WTC11 (cell line): Measurements from ENCODE around the gene TDRD10. TPM values are rescaled to one million over a fixed set of nuclear protein-coding genes. Genes with fewer than 3 reads are reported as not detected.

Experiments
- ATAC-seq: fragments of 200-7000 bp; cut with Tn5 transposase; 2 replicates; pipeline ENCODE4 v1.10.0; 2021; ENCODE audit warnings: mild to moderate bottlenecking, moderate library complexity
- CTCF ChIA-PET: fragments of 300-600 bp; sonication (Branson Sonifier 250); formaldehyde crosslinking; loops from one replicate; lab custom pipeline; 2021; ENCODE audit warnings: antibody characterized with exemption; lab: Charles Lee
- POLR2A ChIA-PET: fragments of 350-600 bp; sonication (Branson Sonifier 250); formaldehyde crosslinking; loops from one replicate; lab custom pipeline; 2021; ENCODE audit warnings: antibody characterized with exemption; lab: Charles Lee
- DNase-seq: peaks from one replicate; pipeline ENCODE4 v3.0.0; 2021; ENCODE audit warnings: low spot score
- H3K27ac Mint-ChIP-seq: 2 replicates; pipeline ENCODE4 v1.8.0; 2021; ENCODE audit warnings: mixed read lengths
- H3K27me3 Mint-ChIP-seq: 2 replicates; pipeline ENCODE4 v1.8.0; 2021; ENCODE audit warnings: low read depth, mild to moderate bottlenecking, moderate library complexity, mixed read lengths
- H3K36me3 Mint-ChIP-seq: 2 replicates; pipeline ENCODE4 v1.8.0; 2021; ENCODE audit warnings: mixed read lengths
- H3K4me1 Mint-ChIP-seq: 2 replicates; pipeline ENCODE4 v1.8.0; 2022; ENCODE audit warnings: mixed read lengths
- H3K4me3 Mint-ChIP-seq: 2 replicates; pipeline ENCODE4 v1.8.0; 2021; ENCODE audit warnings: mild to moderate bottlenecking, moderate library complexity, mixed read lengths
- H3K9me3 Mint-ChIP-seq: 2 replicates; pipeline ENCODE4 v1.8.0; 2021; ENCODE audit warnings: mixed read lengths
- CTCF ChIP-seq: fragments of 200-600 bp; IDR thresholded peaks from 2 replicates; pipeline ENCODE4 v1.8.0; 2022; ENCODE audit warnings: antibody characterized with exemption
- EMX1 ChIP-seq: fragments of 250-450 bp; sonication (Bioruptor Pico); IDR thresholded peaks from 2 replicates; pipeline ENCODE4 v1.8.0; 2021; ENCODE audit warnings: mild to moderate bottlenecking
- GRHL2 ChIP-seq: fragments of 250-450 bp; sonication (Bioruptor Pico); IDR thresholded peaks from 2 replicates; pipeline ENCODE4 v1.8.0; 2022; ENCODE audit warnings: mild to moderate bottlenecking, moderate library complexity; ENCODE audit not compliant: insufficient replicate concordance, severe bottlenecking
- HMGXB4 ChIP-seq: sonication (generic); formaldehyde crosslinking; IDR thresholded peaks from 2 replicates; pipeline ENCODE4 v1.8.1; 2023; ENCODE audit warnings: mild to moderate bottlenecking, moderate library complexity, missing genetic modification reagents
- JUN ChIP-seq: sonication (generic); formaldehyde crosslinking; IDR thresholded peaks from 2 replicates; pipeline ENCODE4 v1.8.0; 2023; ENCODE audit warnings: mild to moderate bottlenecking, missing genetic modification reagents
- KAT7 ChIP-seq: sonication (generic); formaldehyde crosslinking; IDR thresholded peaks from 2 replicates; pipeline ENCODE4 v1.8.1; 2023; ENCODE audit warnings: missing genetic modification reagents, mild to moderate bottlenecking, borderline replicate concordance
- MLX ChIP-seq: sonication (generic); formaldehyde crosslinking; IDR thresholded peaks from 2 replicates; pipeline ENCODE4 v1.8.1; 2023; ENCODE audit warnings: mild to moderate bottlenecking, missing genetic modification reagents, moderate library complexity
- OVOL2 ChIP-seq: fragments of 250-450 bp; sonication (Bioruptor Pico); IDR thresholded peaks from 2 replicates; pipeline ENCODE4 v1.9.0; 2021; ENCODE audit warnings: mild to moderate bottlenecking, borderline replicate concordance
- PRRX2 ChIP-seq: fragments of 250-450 bp; sonication (Bioruptor Pico); IDR thresholded peaks from 2 replicates; pipeline ENCODE4 v1.8.0; 2021; ENCODE audit warnings: mild to moderate bottlenecking
- USF2 ChIP-seq: sonication (generic); formaldehyde crosslinking; IDR thresholded peaks from 2 replicates; pipeline ENCODE4 v1.8.1; 2023; ENCODE audit warnings: mild to moderate bottlenecking, missing genetic modification reagents, moderate library complexity
- ZNF232 ChIP-seq: sonication (generic); formaldehyde crosslinking; IDR thresholded peaks from 2 replicates; pipeline ENCODE4 v1.8.0; 2022; ENCODE audit warnings: mild to moderate bottlenecking, missing genetic modification reagents
- ZNF512 ChIP-seq: sonication (generic); formaldehyde crosslinking; IDR thresholded peaks from 2 replicates; pipeline ENCODE4 v1.8.1; 2022; ENCODE audit warnings: missing genetic modification reagents, borderline replicate concordance
- ZSCAN18 ChIP-seq: fragments of 250-450 bp; sonication (Bioruptor Pico); IDR thresholded peaks from 2 replicates; pipeline ENCODE4 v2.1.2; 2022; ENCODE audit warnings: mild to moderate bottlenecking, moderate library complexity
- total RNA-seq: library from RNA; stranded (reverse); gene quantifications from 3 replicates; pipeline ENCODE4 v1.2.3, GENCODE V29; 2021

TDRD10 gene
- total RNA-seq, 1 experiment from 2014 or later: 0.09 TPM

- TF ChIP-seq JUN (CRISPR knock-in tag): no peak
- TF ChIP-seq, all 79 proteins: peak for 0
- Mint-ChIP-seq H3K4me3 (no peak overlapping the region), H3K27ac (no peak overlapping the region), H3K36me3 (peaks cover 17% of the 10 kb centered on the region), H3K4me1 (peaks cover 15% of the 10 kb centered on the region), H3K9me3 (no peaks in the 10 kb centered on the region), H3K27me3 (peaks cover 1% of the 10 kb centered on the region; the same call in 1 of the 2 replicates)
- CTCF ChIA-PET: interaction anchor here (0.6 to 3.6 kb wide), 3 partner anchors 15 to 180 kb away, joined by 4 to 9 read pairs (median 9); no protein-coding TSS in a partner anchor
- ATAC-seq (no peak), DNase-seq (no peak)
- POLR2A ChIA-PET: no interaction called here
Measured at GRCh38 chr1:154574716-154575115, 72.7 kb downstream of the TDRD10 start.

GRCh38 chr1:154575147-154575927 is 73.3 kb downstream of the TDRD10 start:
- Mint-ChIP-seq H3K4me1 (peaks cover 15% of the 10 kb centered on the region), H3K27ac (0 out of 2 replicates have a peak overlapping the region, but pooled peaks have one; percentile 11), H3K4me3 (no peak overlapping the region), H3K36me3 (peaks cover 19% of the 10 kb centered on the region), H3K27me3 (no peaks in the 10 kb centered on the region), H3K9me3 (no peaks in the 10 kb centered on the region)
- POLR2A ChIA-PET: no interaction called here
- DNase-seq (no peak), ATAC-seq (no peak)
- TF ChIP-seq ZSCAN18 (CRISPR knock-in tag): no peak
- no peak for TF ChIP-seq ZNF512 (CRISPR knock-in tag)
- TF ChIP-seq PRRX2 (CRISPR knock-in tag): no peak
- TF ChIP-seq EMX1: no peak
- TF ChIP-seq USF2: peak; percentile 60; the same call in 1 of the 2 replicates
- CTCF ChIA-PET: interaction anchor here (0.5 to 3.6 kb wide), 5 partner anchors 15 to 180 kb away, joined by 3 to 9 read pairs (median 4); no protein-coding TSS in a partner anchor

GRCh38 chr1:154575951-154576566 is 74.0 kb downstream of the TDRD10 start:
- H3K4me1 Mint-ChIP-seq: peaks cover 15% of the 10 kb centered on the region
- H3K9me3 Mint-ChIP-seq: no peaks in the 10 kb centered on the region
- TF ChIP-seq OVOL2 (CRISPR knock-in tag) (no peak), GRHL2 (no peak), MLX (no peak), CTCF (no peak), ZNF232 (CRISPR knock-in tag) (no peak), HMGXB4 (CRISPR knock-in tag) (no peak), JUN (CRISPR knock-in tag) (no peak), KAT7 (CRISPR knock-in tag) (no peak)
- H3K27ac Mint-ChIP-seq: peak overlapping the region; percentile 18; the same call in 1 of the 2 replicates
- CTCF ChIA-PET: interaction anchor here (0.5 to 3.6 kb wide), 3 partner anchors 16 to 61 kb away, joined by 3 to 9 read pairs (median 4); no protein-coding TSS in a partner anchor
- peaks cover 21% of the 10 kb centered on the region for H3K36me3 Mint-ChIP-seq
- POLR2A ChIA-PET: interaction anchor here (1.0 to 1.8 kb wide), 2 partner anchors 9 to 29 kb away, joined by 4 to 5 read pairs; partner anchors contain the start of gene CHRNB2
- no peaks in the 10 kb centered on the region for H3K27me3 Mint-ChIP-seq
- ATAC-seq: no peak
- no peak overlapping the region for H3K4me3 Mint-ChIP-seq
- no peak for DNase-seq
